Kidney epithelial cell (primary cell): ENCODE measurements around the gene CDK5RAP2. TPM values are rescaled to one million over a fixed set of nuclear protein-coding genes. Genes with fewer than 3 reads are reported as not detected.

Source experiments
- DNase-seq: peaks from one replicate; pipeline ENCODE4 v3.0.0-alpha.2; 2010; ENCODE audit warnings: low read depth
- H3K27me3 ChIP-seq: 2 replicates; pipeline ENCODE4 v1.6.0; 2011; ENCODE audit warnings: low read length; ENCODE audit not compliant: control insufficient read depth, insufficient read depth
- H3K36me3 ChIP-seq: 2 replicates; pipeline ENCODE4 v1.5.1; 2011; ENCODE audit warnings: low read length; ENCODE audit not compliant: control insufficient read depth, insufficient read depth
- H3K4me3 ChIP-seq: 2 replicates; pipeline ENCODE4 v1.5.1; 2011; ENCODE audit warnings: low read depth, mild to moderate bottlenecking, control low read depth, low read length
- CTCF ChIP-seq: IDR thresholded peaks from 2 replicates; pipeline ENCODE4 v1.5.1; 2011; ENCODE audit warnings: mild to moderate bottlenecking, moderate library complexity, low read length, control low read depth, inconsistent platforms; ENCODE audit not compliant: insufficient read depth, poor library complexity, severe bottlenecking
- total RNA-seq: library from RNA; depleted of rRNA; stranded (reverse); fragments of >200 nt; gene quantifications from 2 replicates; pipeline ENCODE4 v1.2.3, GENCODE V29; 2015

Gene CDK5RAP2
- total RNA-seq, 1 donor from 2014 or later, result 41.9 TPM

GRCh38 chr9:120432600-120432999 lies 147.4 kb downstream of the CDK5RAP2 start:
- no peak for TF ChIP-seq CTCF
- no peak for DNase-seq
- no peaks in the 10 kb centered on the region for H3K27me3 ChIP-seq
- no peak overlapping the region for H3K4me3 ChIP-seq
- H3K36me3 ChIP-seq, result peaks cover 1% of the 10 kb centered on the region

- no peak overlapping the region for H3K4me3 ChIP-seq
- H3K36me3 ChIP-seq, result no peaks in the 10 kb centered on the region
- no peak for DNase-seq
- TF ChIP-seq CTCF, result no peak
- no peaks in the 10 kb centered on the region for H3K27me3 ChIP-seq
These were observed 148.7 kb downstream of the CDK5RAP2 start for GRCh38 chr9:120431268-120431667.

- Histone ChIP-seq H3K4me3 (no peak overlapping the region), H3K27me3 (no peaks in the 10 kb centered on the region), H3K36me3 (no peaks in the 10 kb centered on the region)
- TF ChIP-seq CTCF, result no peak
- DNase-seq, result no peak
These were observed 155.7 kb downstream of the CDK5RAP2 start for GRCh38 chr9:120424248-120424647.

- Histone ChIP-seq H3K27me3 (no peaks in the 10 kb centered on the region), H3K36me3 (no peaks in the 10 kb centered on the region), H3K4me3 (no peak overlapping the region)
- DNase-seq, result no peak
- TF ChIP-seq CTCF, result no peak
These were observed 156.2 kb downstream of the CDK5RAP2 start for GRCh38 chr9:120423812-120424211.

GRCh38 chr9:120421977-120422376 lies 158.0 kb downstream of the CDK5RAP2 start:
- Histone ChIP-seq H3K27me3 (no peaks in the 10 kb centered on the region), H3K4me3 (no peak overlapping the region), H3K36me3 (no peaks in the 10 kb centered on the region)
- no peak for DNase-seq
- no peak for TF ChIP-seq CTCF

- no peak for DNase-seq
- TF ChIP-seq CTCF, result no peak
- Histone ChIP-seq H3K27me3 (no peaks in the 10 kb centered on the region), H3K36me3 (no peaks in the 10 kb centered on the region), H3K4me3 (no peak overlapping the region)
These were observed 161.7 kb downstream of the CDK5RAP2 start for GRCh38 chr9:120418315-120418714.
